GM18520 (cell line): ENCODE results near the gene IMMP1L.
"Not testable (repeated sequence)": the region's sequence is repeated elsewhere in the genome, so short reads cannot be mapped to it uniquely, and the experiment has no call there.

ENCODE experiments used
- ATAC-seq: cut with Tn5 transposase; IDR thresholded peaks from one replicate; pipeline ENCODE4 v1.9.1; 2021; ENCODE audit not compliant: unreplicated experiment

IMMP1L gene

GRCh38 chr11:31509429-31510345, at the start of gene IMMP1L, which contains the start of gene ELP4:
IMMP1L (minus strand) TSS chr11:31509622; CDS start chr11:31463276, 46,346 bp downstream.
ELP4 (plus strand) TSS chr11:31509767; CDS start chr11:31509785, 18 bp downstream.
- peak; percentile 99 for ATAC-seq

GRCh38 chr11:31558001-31558400, 48.6 kb upstream of the IMMP1L start:
- ATAC-seq, result no peak

- no peak for ATAC-seq
Observed at GRCh38 chr11:31555938-31556337, 46.5 kb upstream of the IMMP1L start.

- ATAC-seq, result no peak
Observed at GRCh38 chr11:31542862-31543261, 33.4 kb upstream of the IMMP1L start.

GRCh38 chr11:31535479-31535878, 26.1 kb upstream of the IMMP1L start:
- no peak for ATAC-seq

- no peak for ATAC-seq
Observed at GRCh38 chr11:31531293-31531692, 21.9 kb upstream of the IMMP1L start.

GRCh38 chr11:31529701-31530100, 20.3 kb upstream of the IMMP1L start:
- no peak for ATAC-seq

GRCh38 chr11:31529189-31529588, 19.8 kb upstream of the IMMP1L start:
- no peak for ATAC-seq

GRCh38 chr11:31521497-31522150, 12.2 kb upstream of the IMMP1L start:
- ATAC-seq, result no peak

- ATAC-seq, result no peak
Observed at GRCh38 chr11:31512117-31512516, 2.7 kb upstream of the IMMP1L start.

- ATAC-seq, result no peak
Observed at GRCh38 chr11:31509051-31509428, 382 bp downstream of the IMMP1L start.

- no peak for ATAC-seq
Observed at GRCh38 chr11:31500560-31500959, 8.9 kb downstream of the IMMP1L start.

- no peak for ATAC-seq
Observed at GRCh38 chr11:31499576-31500178, 9.7 kb downstream of the IMMP1L start.

GRCh38 chr11:31493762-31494161, 15.7 kb downstream of the IMMP1L start:
- not testable (repeated sequence) for ATAC-seq

GRCh38 chr11:31493235-31493634, 16.2 kb downstream of the IMMP1L start:
- no peak for ATAC-seq

- no peak for ATAC-seq
Observed at GRCh38 chr11:31492320-31492913, 17.0 kb downstream of the IMMP1L start.

- peak; percentile 40 for ATAC-seq
Observed at GRCh38 chr11:31487848-31488247, 21.6 kb downstream of the IMMP1L start.

GRCh38 chr11:31484497-31484896, 24.9 kb downstream of the IMMP1L start:
- no peak for ATAC-seq

GRCh38 chr11:31480930-31481329, 28.5 kb downstream of the IMMP1L start:
- no peak for ATAC-seq

- no peak for ATAC-seq
Observed at GRCh38 chr11:31479066-31479465, 30.4 kb downstream of the IMMP1L start.

- no peak for ATAC-seq
Observed at GRCh38 chr11:31478223-31478590, 31.2 kb downstream of the IMMP1L start.
